Motor neuron (in vitro differentiated cells): ENCODE data around the gene COG5. TPM values are rescaled to one million over a fixed set of nuclear protein-coding genes. Genes with fewer than 3 reads are reported as not detected.

ENCODE experiments used
- ATAC-seq, 8 experiments: fragments of 200-7000 bp; cut with Tn5 transposase; replicated peaks in 6 of 8; 2 replicates each; pipeline ENCODE4 v1.8.0; 2021; ENCODE audit warnings: mild to moderate bottlenecking in 8 of 8, moderate library complexity in 8 of 8
- H3K27ac ChIP-seq, 2 donors: fragments of 250-450 bp; sonication (Bioruptor Pico); 2 replicates each; pipeline ENCODE4 v1.9.0; 2021; ENCODE audit warnings: antibody characterized with exemption in 2 of 2, mild to moderate bottlenecking in 2 of 2, moderate library complexity in 1 of 2
- H3K4me1 ChIP-seq, 2 donors: fragments of 250-450 bp; sonication (Bioruptor Pico); replicated peaks in 1 of 2; 2 replicates each; pipeline ENCODE4 v1.6.1; 2021; ENCODE audit warnings: antibody characterized with exemption in 2 of 2, mild to moderate bottlenecking in 2 of 2, moderate library complexity in 1 of 2
- H3K4me3 ChIP-seq, 5 donors: fragments of 250-450 bp; sonication (Bioruptor Pico); 2 replicates each; pipeline ENCODE4 v1.9.0; 2021; ENCODE audit warnings: antibody characterized with exemption in 5 of 5, mild to moderate bottlenecking in 5 of 5, moderate library complexity in 4 of 5
- WGBS, 10 experiments: fragments of 450-650 bp; shearing (Covaris generic); methylation state at CpG; one replicate each; pipeline ENCODE4 v1.0.0; 2022; 5-methylcytosine and 5-hydroxymethylcytosine counted together
- in situ Hi-C, 9 experiments: fragments of 400-800 bp; cut with MboI; loops; one replicate each; pipeline ENCODE4 v1.15.0; 2021; ENCODE audit warnings: low sequenced_read_pairs in 9 of 9, low pct_unique_long_range_greater_than_20kb in 2 of 9; ENCODE audit not compliant: unreplicated experiment in 9 of 9
- total RNA-seq, 8 experiments: library from RNA; unstranded; fragments of 300-600 nt; gene quantifications; 2 replicates each; pipeline versions ENCODE4 v1.2.3 to v1.2.4, GENCODE V29; 2022

The COG5 gene
- total RNA-seq, 8 experiments from 2014 or later = 21.6 to 53.2 (median 35.0) TPM

DNA sequence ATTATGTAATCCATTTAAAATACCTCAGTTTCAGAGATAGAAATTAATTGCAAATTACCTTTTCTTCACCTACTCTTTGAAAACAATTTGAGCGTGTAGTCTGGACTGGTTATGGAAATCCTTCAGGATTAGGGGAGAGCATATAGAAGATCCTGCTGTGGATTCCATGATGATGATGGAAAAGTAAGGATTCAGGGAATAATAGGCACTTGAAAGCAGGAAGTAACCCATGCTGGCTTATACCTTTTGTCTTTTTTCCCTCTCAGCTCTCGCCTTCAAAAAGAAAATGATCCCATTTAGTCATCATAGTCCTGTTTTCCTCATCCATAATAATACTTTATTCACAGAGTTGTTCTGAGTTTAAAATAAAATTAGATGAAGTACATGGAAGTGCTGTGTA is 390.5 kb downstream of the COG5 start:
- peaks cover 2 to 3% of the 10 kb centered on the region in 2 donors for H3K4me1 ChIP-seq
- in situ Hi-C loops = loop anchor here in 1 of 9 experiments (25.0 kb wide), 1 partner anchor 211 kb away; no protein-coding TSS in a partner anchor
- no peak overlapping the region for H3K27ac ChIP-seq
- no peak for ATAC-seq
- H3K4me3 ChIP-seq = no peak overlapping the region
- WGBS, 10 experiments = 63 to 100% (median 83%) methylated on average over 1 to 2 of the region's 2 CpGs; no CpG with 5 or more reads in 1 of the 10 experiments

- WGBS, 10 experiments = 47 to 100% (median 84%) methylated on average over 2 to 4 of the region's 4 CpGs
- in situ Hi-C loops = loop anchor here in 1 of 9 experiments (25.0 kb wide), 1 partner anchor 210 kb away; no protein-coding TSS in a partner anchor
- no peak overlapping the region for H3K27ac ChIP-seq
These were observed 391.3 kb downstream of the COG5 start for GRCh38 chr7:107172276-107173032.

DNA sequence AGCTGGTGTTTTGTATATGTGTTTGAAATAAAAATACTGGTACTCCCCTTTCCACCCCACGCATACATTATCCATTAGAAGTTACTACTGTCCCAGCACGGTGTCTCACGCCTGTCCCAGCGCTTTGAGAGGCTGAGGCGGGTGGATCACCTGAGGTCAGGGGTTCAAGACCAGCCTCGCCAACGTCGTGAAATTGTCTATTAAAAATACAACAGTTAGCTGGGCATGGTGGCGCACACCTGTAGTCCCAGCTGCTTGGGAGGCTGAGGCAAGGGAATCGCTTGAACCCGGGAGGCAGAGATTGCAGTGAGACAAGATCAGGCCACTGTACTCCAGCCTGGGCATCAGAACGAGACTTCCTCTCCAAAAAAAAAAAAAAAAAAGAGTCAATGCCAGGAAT is 392.2 kb downstream of the COG5 start:
- peaks cover 2 to 3% of the 10 kb centered on the region in 2 donors for H3K4me1 ChIP-seq
- 87 to 100% (median 100%) methylated on average over 1 to 9 of the region's 12 CpGs; no CpG with 5 or more reads in 1 of the 10 experiments for WGBS, 10 experiments
- H3K27ac ChIP-seq = no peak overlapping the region
- in situ Hi-C loops = loop anchor here in 1 of 9 experiments (25.0 kb wide), 1 partner anchor 209 kb away; no protein-coding TSS in a partner anchor
- H3K4me3 ChIP-seq = no peak overlapping the region
- ATAC-seq = no peak

More at GRCh38 chr7:107172276-107173032, 391.3 kb downstream of the COG5 start:
- H3K4me3 ChIP-seq = no peak overlapping the region
- no peak for ATAC-seq
- peaks cover 2 to 3% of the 10 kb centered on the region in 2 donors for H3K4me1 ChIP-seq

- H3K4me1 ChIP-seq = peaks cover 2 to 3% of the 10 kb centered on the region in 2 donors
- 0 to 30% (median 10%) methylated on average over 3 to 13 of the region's 13 CpGs for WGBS, 10 experiments
- peak overlapping the region; percentile 4 to 97 for H3K27ac ChIP-seq
- in situ Hi-C loops = loop anchor here in 1 of 9 experiments (25.0 kb wide), 1 partner anchor 208 kb away; no protein-coding TSS in a partner anchor
- ATAC-seq = no peak
- H3K4me3 ChIP-seq = peak overlapping the region; percentile 63 to 89 (median 81)
These were observed 393.4 kb downstream of the COG5 start for GRCh38 chr7:107170051-107170915.

DNA sequence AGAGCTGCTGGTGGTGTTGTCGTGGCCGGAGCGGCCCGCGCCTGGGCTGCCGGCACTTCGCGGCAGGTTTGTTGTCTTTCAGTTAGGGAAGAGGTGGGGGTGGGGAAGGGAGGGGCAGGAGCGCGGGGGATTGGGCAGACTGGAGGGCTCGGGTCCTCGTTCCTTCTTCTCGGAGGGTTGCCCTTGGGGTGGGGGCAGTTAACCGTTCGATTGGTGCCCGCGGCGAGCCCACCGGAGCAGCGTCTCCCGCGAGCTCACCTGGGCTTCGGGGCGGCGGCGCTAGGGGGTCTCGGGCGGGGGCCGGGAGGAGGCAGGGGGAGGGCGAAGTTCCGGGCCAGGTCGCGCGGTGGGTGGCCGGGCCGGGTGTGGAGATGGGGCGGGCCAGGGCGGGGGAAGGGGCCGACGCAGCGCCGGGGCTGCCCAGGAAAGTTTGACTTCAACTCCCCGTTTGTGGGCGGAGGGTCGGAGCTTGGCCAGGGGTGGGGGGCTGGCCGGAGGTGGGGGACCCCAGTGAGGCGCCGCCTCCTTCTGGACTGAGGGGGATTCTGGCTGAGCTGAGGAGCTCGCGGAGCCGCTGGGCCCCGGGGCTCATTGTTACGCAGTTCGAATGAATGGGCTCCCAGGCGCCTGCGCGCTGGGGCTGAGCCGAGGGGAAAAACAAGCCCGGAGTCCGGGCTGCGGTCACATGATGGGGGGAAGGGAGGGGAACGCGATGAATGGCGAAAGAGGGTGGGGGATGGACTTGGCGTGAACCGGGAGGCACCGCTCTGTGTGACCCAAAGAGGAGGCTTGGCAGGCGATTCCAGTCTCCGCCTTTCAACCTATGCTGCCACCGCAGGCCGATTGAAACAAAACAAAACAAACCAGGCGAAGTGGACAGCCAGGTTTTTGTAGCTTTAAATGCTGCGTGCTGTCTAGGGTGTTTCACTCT is 394.3 kb downstream of the COG5 start:
- H3K4me1 ChIP-seq = peaks cover under 1 to 3% of the 10 kb centered on the region in 2 donors
- in situ Hi-C loops = loop anchor here in 1 of 9 experiments (25.0 kb wide), 1 partner anchor 207 kb away; no protein-coding TSS in a partner anchor

DNA sequence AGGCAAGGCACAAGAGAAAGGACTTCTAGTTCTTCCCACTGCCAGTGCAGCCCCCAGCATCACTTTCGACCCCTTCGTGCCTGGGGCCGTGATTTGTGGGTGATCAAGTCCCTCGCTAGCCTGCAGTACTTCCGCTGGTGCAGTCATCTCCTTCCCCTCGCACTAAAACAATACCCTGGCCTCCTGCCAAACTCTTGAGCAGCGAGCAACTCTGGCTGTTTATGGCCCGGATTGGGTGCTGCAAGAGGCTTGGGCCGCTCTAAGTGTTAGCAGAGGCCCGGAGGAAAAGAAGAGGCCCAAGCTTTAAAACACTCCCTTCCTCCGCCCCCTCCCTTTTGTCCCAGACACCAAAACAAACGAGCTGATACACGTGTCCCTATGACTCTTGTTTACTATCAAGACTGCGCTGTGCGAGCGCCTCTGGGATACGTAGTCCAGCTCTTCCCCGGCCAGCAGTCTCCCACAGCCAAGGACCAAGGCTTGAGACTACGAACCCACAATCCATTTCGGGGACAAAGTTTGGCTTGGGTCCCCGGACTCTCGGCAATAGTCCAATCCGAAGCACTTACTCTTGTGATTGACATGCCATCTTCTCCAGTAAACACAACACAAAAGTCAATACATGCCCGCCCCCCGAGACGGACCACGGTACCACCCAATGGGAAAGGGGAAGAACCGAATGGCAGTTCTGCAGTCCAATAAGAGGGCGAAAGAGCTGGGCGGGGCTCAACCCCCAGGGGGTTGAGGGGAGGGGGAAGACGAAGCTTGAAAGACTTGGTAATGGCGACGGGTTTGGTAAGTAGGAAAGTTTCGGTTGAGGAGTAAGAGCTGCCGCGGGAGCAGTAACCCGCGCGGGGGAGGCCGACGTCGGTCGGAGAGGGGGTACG is 395.2 kb downstream of the COG5 start, which contains the start of gene HBP1:
Gene HBP1, plus strand, starts transcription at position 771 of the 887 bp plus-strand sequence. CDS start 10,891 bp downstream, outside the sequence.
- H3K4me1 ChIP-seq = peaks cover 0 to 3% of the 10 kb centered on the region in 2 donors
- ATAC-seq = peak; percentile 75 to 87 (median 86)
- in situ Hi-C loops = loop anchor here in 1 of 9 experiments (25.0 kb wide), 1 partner anchor 206 kb away; no protein-coding TSS in a partner anchor
- WGBS, 10 experiments = 0 to 2% (median 0%) methylated on average over 1 to 19 of the region's 44 CpGs; no CpG with 5 or more reads in 2 of the 10 experiments
- peak within 1 kb of the TSS; percentile 63 to 89 (median 81) for H3K4me3 ChIP-seq
- peak within 1 kb of the TSS; percentile 90 to 97 for H3K27ac ChIP-seq

More for the DNA sequence above, 394.3 kb downstream of the COG5 start:
- Histone ChIP-seq H3K4me3 (peak overlapping the region; percentile 63 to 89 (median 81)), H3K27ac (peak overlapping the region; percentile 90 to 97)
- WGBS, 10 experiments = 0% methylated on average over 1 of the region's 73 CpGs; no CpG with 5 or more reads in 8 of the 10 experiments
- ATAC-seq = peak; percentile 47 to 62 (median 55)

- H3K27ac ChIP-seq = peak overlapping the region; percentile 89 to 96
- H3K4me1 ChIP-seq = peaks cover 0 to 3% of the 10 kb centered on the region in 2 donors
- H3K4me3 ChIP-seq = peak overlapping the region; percentile 40 to 47 (median 42)
- 0 to 2% (median 0%) methylated on average over 1 to 12 of the region's 15 CpGs for WGBS, 10 experiments
- peak in 6 of 8 experiments; percentile 3 to 7 (median 5) for ATAC-seq
- in situ Hi-C loops = loop anchor here in 1 of 9 experiments (25.0 kb wide), 1 partner anchor 205 kb away; no protein-coding TSS in a partner anchor
These were observed 396.1 kb downstream of the COG5 start for GRCh38 chr7:107167483-107168232.

DNA sequence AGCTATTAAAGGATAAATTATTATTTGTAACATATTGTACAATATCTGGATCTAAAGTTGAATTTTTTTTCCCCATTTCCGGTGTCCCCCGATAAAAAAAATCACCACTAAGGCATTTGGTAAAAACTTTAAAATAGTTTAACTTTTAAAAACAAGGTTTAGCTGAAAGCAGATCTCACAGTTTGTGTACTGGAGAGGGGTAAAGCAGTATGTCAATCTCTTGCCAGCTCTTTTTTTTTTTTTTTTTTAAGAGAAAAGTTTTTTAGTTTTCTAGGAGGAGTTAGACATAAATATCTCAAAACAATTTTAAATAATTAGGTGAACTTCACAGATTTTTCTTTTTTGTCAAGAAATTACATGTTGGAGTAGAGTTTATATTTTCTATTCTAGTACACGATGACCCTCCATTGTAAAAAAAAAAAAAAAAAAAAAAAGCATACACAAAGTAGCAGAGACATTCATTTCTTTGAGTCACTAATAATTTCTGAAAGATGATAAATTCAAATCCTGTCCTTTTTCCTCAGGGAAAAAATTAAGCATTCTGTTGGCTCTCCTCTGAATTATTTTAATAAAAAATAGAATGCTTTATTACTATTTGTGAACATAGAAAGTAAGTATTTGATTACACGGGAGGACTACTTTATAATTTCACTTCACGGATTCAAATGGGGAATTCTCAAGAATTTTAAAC is 396.8 kb downstream of the COG5 start:
- WGBS, 10 experiments = 15 to 100% (median 44%) methylated on average over 1 to 5 of the region's 5 CpGs
- Histone ChIP-seq H3K4me1 (peaks cover 0 to 3% of the 10 kb centered on the region in 2 donors), H3K4me3 (peak overlapping the region; percentile 40 to 47 (median 42)), H3K27ac (peak overlapping the region; percentile 89 to 96)
- in situ Hi-C loops = loop anchor here in 1 of 9 experiments (25.0 kb wide), 1 partner anchor 205 kb away; no protein-coding TSS in a partner anchor
- no peak for ATAC-seq

GRCh38 chr7:107165341-107165740 is 398.4 kb downstream of the COG5 start:
- no peak overlapping the region for H3K4me3 ChIP-seq

DNA sequence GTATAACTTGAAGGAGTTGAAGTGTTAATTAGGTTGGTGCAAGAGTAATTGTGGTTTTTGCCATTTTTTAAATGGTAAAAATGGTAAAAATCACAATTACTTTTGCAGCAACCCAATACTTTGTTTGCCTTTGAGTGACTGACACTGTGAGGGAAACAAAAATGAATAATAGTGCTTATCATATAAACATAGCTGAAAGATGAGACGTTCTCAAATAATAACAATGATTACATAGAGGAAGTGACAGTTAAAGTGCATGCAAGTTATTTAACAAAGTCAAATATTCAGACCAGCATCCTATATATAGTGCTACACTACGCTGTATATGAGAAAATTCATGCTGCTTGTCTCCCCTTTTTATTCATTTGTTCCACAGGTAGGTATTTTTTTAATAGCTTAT is 399.6 kb downstream of the COG5 start:
- Histone ChIP-seq H3K27ac (no peak overlapping the region), H3K4me1 (no peaks in the 10 kb centered on the region), H3K4me3 (no peak overlapping the region)
- ATAC-seq = no peak
- 38 to 100% (median 57%) methylated on average over 1 to 2 of the region's 2 CpGs; no CpG with 5 or more reads in 1 of the 10 experiments for WGBS, 10 experiments
- in situ Hi-C loops = loop anchor here in 1 of 9 experiments (25.0 kb wide), 1 partner anchor 202 kb away; no protein-coding TSS in a partner anchor

More at GRCh38 chr7:107165341-107165740, 398.4 kb downstream of the COG5 start:
- H3K4me1 ChIP-seq = no peaks in the 10 kb centered on the region
- in situ Hi-C loops = loop anchor here in 1 of 9 experiments (25.0 kb wide), 1 partner anchor 203 kb away; no protein-coding TSS in a partner anchor
- WGBS, 10 experiments = 14 to 100% (median 76%) methylated on average over 1 to 3 of the region's 3 CpGs; no CpG with 5 or more reads in 2 of the 10 experiments
- no peak for ATAC-seq
- H3K27ac ChIP-seq = no peak overlapping the region
